ENCODE measurements around the gene TBC1D8B. TPM values are rescaled to one million over a fixed set of nuclear protein-coding genes. Genes with fewer than 3 reads are reported as not detected.

TBC1D8B gene
- total and polyA plus RNA-seq, 2 of the 8 experiments (the other 6 are each of a cell fraction or from before 2014, with no cell fraction given): 0.91 to 8.4 TPM

GRCh38 chrX:106921637-106922036, 119.2 kb downstream of the TBC1D8B start:
- Histone ChIP-seq H3K14ac (ENCODE audit: insufficient read length) (no peak overlapping the region), H3K9ac (replicated peaks in 1 of 4; ENCODE audit: extremely low read depth in 1 of 4, low read depth in 3 of 4, low read length in 3 of 4) (no peak overlapping the region), H3K4me2 (ENCODE audit: insufficient read depth in 1 of 2, low read depth in 2 of 2, low read length in 2 of 2) (no peak overlapping the region), H2BK20ac (ENCODE audit: low read length) (no peak overlapping the region), H3K4ac (replicated peaks; ENCODE audit: insufficient read length, low read depth, low read length) (no peak overlapping the region), H3K23me2 (ENCODE audit: low read depth, low read length) (no peaks in the 10 kb centered on the region), H3K4me1 (replicated peaks in 1 of 4; ENCODE audit: control insufficient read depth in 3 of 4, insufficient read depth in 4 of 4, low read length in 3 of 4) (peaks cover 0 to 8% (median 0%) of the 10 kb centered on the region in 4 experiments; a peak in 2 of 7 replicates), H4K8ac (ENCODE audit: extremely low read depth, insufficient read depth, low read length) (no peak overlapping the region), H3K27me3 (replicated peaks in 1 of 4; ENCODE audit: control insufficient read depth in 3 of 4, extremely low read depth in 1 of 4, insufficient read depth in 3 of 4, low read length in 3 of 4) (no peaks in the 10 kb centered on the region), H4K20me1 (replicated peaks in 1 of 2; ENCODE audit: control insufficient read depth in 1 of 2, insufficient read depth in 2 of 2, low read length in 2 of 2) (no peaks in the 10 kb centered on the region), H3K23ac (ENCODE audit: insufficient read length) (no peak overlapping the region), H3K56ac (replicated peaks; ENCODE audit: insufficient read length, low read depth, low read length) (no peak overlapping the region), H3K79me1 (ENCODE audit: low read depth, low read length) (no peaks in the 10 kb centered on the region), H2AK5ac (ENCODE audit: low read depth, low read length) (no peak overlapping the region), H3K9me3 (ENCODE audit: insufficient read depth in 2 of 2, low read depth in 1 of 2, low read length in 1 of 2) (no peaks in the 10 kb centered on the region), H4K91ac (replicated peaks; ENCODE audit: insufficient read length, low read length) (no peak overlapping the region), H4K5ac (ENCODE audit: insufficient read length, low read depth, low read length) (no peak overlapping the region), H2BK120ac (replicated peaks; ENCODE audit: low read depth, low read length) (no peak overlapping the region), H3K18ac (ENCODE audit: extremely low read depth, low read length) (no peak overlapping the region), H3K27ac (ENCODE audit: low read depth, low read length) (no peak overlapping the region), H3K4me3 (ENCODE audit: extremely low read depth in 1 of 4, insufficient read depth in 2 of 4, low read depth in 3 of 4, low read length in 4 of 4) (no peak overlapping the region), H3K36me3 (ENCODE audit: control insufficient read depth in 2 of 4, insufficient read depth in 4 of 4, low read length in 3 of 4) (no peaks in the 10 kb centered on the region), H2BK15ac (ENCODE audit: low read length) (no peak overlapping the region), H3K79me2 (ENCODE audit: control insufficient read depth in 1 of 2, insufficient read depth in 2 of 2, low read length in 2 of 2) (no peaks in the 10 kb centered on the region), H2BK5ac (ENCODE audit: low read depth, low read length) (no peak overlapping the region), H2BK12ac (ENCODE audit: low read depth, low read length) (no peak overlapping the region), H2AFZ (ENCODE audit: low read length) (no peak overlapping the region)
- 100% methylated on average over 2 of the region's 2 CpGs; no CpG with 5 or more reads in 1 of the 2 experiments for WGBS, 2 experiments (ENCODE audit: extremely low coverage in 1 of 2, insufficient coverage in 1 of 2, insufficient read length in 1 of 2, insufficient replicate concordance in 2 of 2, low coverage in 1 of 2, low lambda C conversion rate in 2 of 2, missing lambda C conversion rate in 1 of 2)
- TF ChIP-seq RBBP5 (IDR thresholded peaks at IDR 0.05; ENCODE audit: borderline replicate concordance, low read depth, low read length) (no peak), NANOG (IDR thresholded peaks at IDR 0.05; ENCODE audit: insufficient read depth, low read depth, low read length, poor library complexity, severe bottlenecking) (no peak), KDM4A (IDR thresholded peaks at IDR 0.05; ENCODE audit: low read depth, low read length, severe bottlenecking) (no peak)
- ChIA-PET CTCF (ENCODE audit: partially characterized antibody) (interaction anchor here (0.8 to 1.8 kb wide), 5 partner anchors 9 to 27 kb away, joined by 3 to 8 read pairs (median 4); partner anchors contain the start of gene RIPPLY1), POLR2A (ENCODE audit: partially characterized antibody) (no interaction called here)
- FAIRE-seq (no peak), DNase-seq (ENCODE audit: low read depth in 1 of 2, low spot score in 2 of 2) (no peak)

Other genes starting within 250 kb of the TBC1D8B start
- gene RADX, start 190.7 kb upstream of the TBC1D8B start, total RNA-seq (2021; fragmentation: NEBNext Ultra II Directional; extraction: Animal tissue kit (Norgen Biotek cat#: 25700)): 3.5 and 4.5 TPM in 2 replicates
- 0.89 and 1.7 TPM in 2 replicates for gene RADX, start 190.7 kb upstream of the TBC1D8B start, polyA plus RNA-seq (2011; rRNA removed)
- 2.0 TPM in 2 replicates for gene RNF128, start 76.0 kb upstream of the TBC1D8B start, total RNA-seq (2021; fragmentation: NEBNext Ultra II Directional; extraction: Animal tissue kit (Norgen Biotek cat#: 25700))
- 0.72 and 0.74 TPM in 2 replicates for gene RNF128, start 76.0 kb upstream of the TBC1D8B start, polyA plus RNA-seq (2011; rRNA removed)
- gene RIPPLY1, start 100.7 kb downstream of the TBC1D8B start, total RNA-seq (2021; fragmentation: NEBNext Ultra II Directional; extraction: Animal tissue kit (Norgen Biotek cat#: 25700)): not detected in 2 replicates
- not detected in 2 replicates for gene RIPPLY1, start 100.7 kb downstream of the TBC1D8B start, polyA plus RNA-seq (2011; rRNA removed)
- not detected in 2 replicates for gene CLDN2, start 117.7 kb downstream of the TBC1D8B start, total RNA-seq (2021; fragmentation: NEBNext Ultra II Directional; extraction: Animal tissue kit (Norgen Biotek cat#: 25700))
- 0.02 TPM in 1 of 2 replicates, not detected in the other for gene CLDN2, start 117.7 kb downstream of the TBC1D8B start, polyA plus RNA-seq (2011; rRNA removed)
- 1.9 and 2.5 TPM in 2 replicates for gene MORC4, start 197.5 kb downstream of the TBC1D8B start, total RNA-seq (2021; fragmentation: NEBNext Ultra II Directional; extraction: Animal tissue kit (Norgen Biotek cat#: 25700))
- 0.77 and 1.4 TPM in 2 replicates for gene MORC4, start 197.5 kb downstream of the TBC1D8B start, polyA plus RNA-seq (2011; rRNA removed)

Measured in H1 (cell line).